Non-pigmented ciliary epithelial cell (primary cell): ENCODE data around the gene PLPP1.
"Not testable (repeated sequence)": the region's sequence is repeated elsewhere in the genome, so short reads cannot be mapped to it uniquely, and the experiment has no call there.

Experiments used
- DNase-seq: peaks from one replicate; pipeline ENCODE4 v3.0.0-alpha.2; 2010; ENCODE audit warnings: low read depth

Gene PLPP1

GRCh38 chr5:55503917-55504316, 30.8 kb downstream of the PLPP1 start:
- not testable (repeated sequence) for DNase-seq

DNA sequence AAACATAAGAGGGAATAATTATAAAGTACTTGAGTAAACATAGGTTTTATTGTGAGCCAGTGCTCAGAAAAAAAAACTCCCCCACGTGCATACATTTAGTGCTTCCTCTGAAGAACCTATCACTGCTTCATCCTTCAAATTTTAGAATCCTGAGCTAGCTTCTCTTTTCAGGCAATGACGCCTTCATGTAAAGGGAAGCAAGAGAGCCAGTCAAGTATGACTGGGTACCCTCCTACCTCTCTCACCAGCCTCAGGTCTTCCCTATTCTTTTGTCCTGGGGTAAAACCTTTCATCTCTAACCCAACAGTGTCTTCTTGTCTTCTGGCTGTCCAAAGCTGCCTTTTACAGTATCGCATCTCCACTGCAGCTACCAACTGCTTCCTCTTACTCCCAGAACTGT, 32.0 kb downstream of the PLPP1 start:
- DNase-seq: no peak

DNA sequence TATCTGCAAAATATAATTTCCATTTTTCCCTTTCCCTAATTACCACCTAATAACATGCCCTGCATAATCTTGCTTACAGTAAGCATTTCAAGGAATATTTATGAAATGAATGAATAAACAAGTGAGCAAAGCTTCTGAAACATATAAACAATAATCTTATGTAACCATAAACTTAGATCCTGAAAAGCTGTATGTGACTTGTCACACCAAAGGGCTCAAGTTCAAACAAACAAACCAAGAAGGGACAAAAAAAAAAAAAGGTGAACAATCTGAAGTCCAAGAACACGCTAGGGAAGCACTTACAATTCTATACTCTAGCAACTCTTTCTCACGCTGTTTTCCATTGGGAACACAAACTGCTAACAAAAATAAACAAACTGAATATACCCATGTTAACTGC, 36.3 kb downstream of the PLPP1 start:
- no peak for DNase-seq

- no peak for DNase-seq
These were observed 37.1 kb downstream of the PLPP1 start for GRCh38 chr5:55497712-55498111.

DNA sequence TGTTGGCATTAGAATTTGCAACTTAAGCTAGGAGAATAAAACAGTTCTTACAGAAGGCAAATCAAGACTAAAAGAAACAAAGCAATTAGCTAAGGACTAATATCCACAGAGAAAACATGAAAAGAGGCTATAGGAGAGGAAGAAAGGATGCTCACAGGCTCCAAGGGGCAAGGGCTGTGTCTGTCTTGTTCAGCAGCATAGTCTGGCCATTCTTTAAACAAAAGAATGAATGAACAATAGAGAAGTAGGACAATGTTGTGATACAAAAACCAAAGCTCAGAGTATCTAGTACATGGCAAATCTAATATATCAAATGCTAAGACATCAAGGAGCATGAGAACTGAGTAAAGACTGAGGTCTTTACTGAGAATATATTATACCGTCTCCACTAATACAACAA, 39.5 kb downstream of the PLPP1 start:
- no peak for DNase-seq

GRCh38 chr5:55492449-55492848, 42.3 kb downstream of the PLPP1 start:
- DNase-seq: no peak

DNA sequence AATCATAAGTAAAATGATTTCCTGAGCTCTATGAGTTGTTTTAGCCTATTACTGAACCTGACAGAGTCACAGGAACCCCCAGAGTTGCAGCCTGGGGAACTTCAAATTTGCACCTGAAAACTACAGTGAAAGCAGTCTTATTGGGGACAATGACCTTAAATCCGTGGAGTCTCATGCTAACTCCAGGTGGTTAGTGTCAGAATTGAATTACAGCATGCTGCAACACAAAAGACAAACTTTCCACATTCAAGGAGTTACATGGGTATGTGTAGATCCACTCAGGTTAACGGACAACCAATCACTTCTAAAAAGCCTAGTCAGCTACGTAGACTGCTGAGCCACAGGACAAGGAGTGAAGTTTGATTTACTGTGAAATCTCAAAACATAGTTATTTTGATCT, 49.7 kb downstream of the PLPP1 start:
- no peak for DNase-seq

- DNase-seq: no peak
These were observed 50.2 kb downstream of the PLPP1 start for GRCh38 chr5:55484531-55484930.

DNA sequence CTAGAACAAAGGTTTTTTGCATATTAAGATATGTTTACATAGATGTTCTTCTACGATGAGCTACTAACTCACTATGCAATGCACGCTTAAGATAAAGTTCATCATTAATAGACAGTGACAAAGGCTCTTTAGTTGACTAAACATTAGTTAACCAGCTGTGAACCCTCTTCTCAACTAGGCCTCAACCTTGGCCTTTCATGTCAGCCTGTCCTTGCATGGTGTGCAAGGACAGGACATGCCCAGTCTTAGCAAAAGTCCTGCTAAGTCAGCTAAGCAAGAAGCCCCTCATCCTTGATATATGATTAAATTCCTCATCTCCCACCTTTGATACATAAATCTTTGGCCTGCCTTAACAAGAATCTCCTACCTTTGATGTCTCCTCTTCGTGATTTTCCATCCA, 50.9 kb downstream of the PLPP1 start:
- no peak for DNase-seq

DNA sequence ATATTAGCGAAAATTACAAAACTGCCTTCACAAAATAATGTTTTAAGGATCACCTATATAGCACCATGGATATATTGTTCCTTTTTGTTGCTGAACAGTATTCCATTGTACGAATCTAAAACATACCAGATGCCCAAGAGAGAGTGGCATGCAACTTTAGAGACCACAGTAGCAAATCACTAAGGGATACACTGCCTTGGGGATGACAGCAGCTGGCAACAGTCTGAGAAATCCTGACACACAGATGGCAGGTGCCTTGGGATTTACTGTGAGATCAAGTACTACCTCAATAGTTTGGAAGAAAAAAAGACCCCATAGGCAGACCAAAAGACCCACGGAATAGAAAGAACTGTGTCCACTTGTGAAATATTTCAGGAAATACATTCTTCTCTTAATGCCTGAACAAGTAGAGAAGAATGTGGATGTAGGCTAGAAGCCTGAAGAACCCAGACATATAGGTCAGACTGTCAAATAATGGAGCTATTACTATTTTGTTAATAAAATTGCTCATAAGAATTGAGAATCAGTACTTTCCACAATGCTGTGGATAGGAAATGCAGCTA, 53.4 kb downstream of the PLPP1 start:
- no peak for DNase-seq

DNA sequence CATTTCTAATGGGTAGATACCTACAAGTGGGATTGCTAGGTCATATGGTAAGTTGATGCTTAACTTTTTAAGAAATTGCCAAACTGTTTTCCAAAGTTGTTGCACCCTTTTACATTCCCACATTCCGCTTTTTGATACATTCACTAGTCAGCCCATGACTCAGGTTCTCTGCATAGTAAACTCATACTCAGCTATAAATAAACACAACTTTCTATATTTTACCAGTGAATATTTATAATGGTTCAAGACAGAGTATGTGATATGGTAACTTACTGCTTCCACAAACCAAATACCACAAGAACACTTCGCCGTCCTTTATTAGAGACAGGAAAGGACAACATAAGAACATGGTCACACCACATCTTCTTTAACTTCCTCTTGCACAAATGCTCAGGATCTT, 54.0 kb downstream of the PLPP1 start:
- peak; percentile 28 for DNase-seq

GRCh38 chr5:55472642-55473041, 62.1 kb downstream of the PLPP1 start:
- DNase-seq: no peak

- no peak for DNase-seq
These were observed 63.3 kb downstream of the PLPP1 start for GRCh38 chr5:55471468-55471867.

GRCh38 chr5:55470282-55470681, 64.5 kb downstream of the PLPP1 start:
- DNase-seq: no peak

GRCh38 chr5:55469839-55470238, 64.9 kb downstream of the PLPP1 start:
- DNase-seq: no peak

- DNase-seq: no peak
These were observed 66.8 kb downstream of the PLPP1 start for GRCh38 chr5:55467862-55468551.

DNA sequence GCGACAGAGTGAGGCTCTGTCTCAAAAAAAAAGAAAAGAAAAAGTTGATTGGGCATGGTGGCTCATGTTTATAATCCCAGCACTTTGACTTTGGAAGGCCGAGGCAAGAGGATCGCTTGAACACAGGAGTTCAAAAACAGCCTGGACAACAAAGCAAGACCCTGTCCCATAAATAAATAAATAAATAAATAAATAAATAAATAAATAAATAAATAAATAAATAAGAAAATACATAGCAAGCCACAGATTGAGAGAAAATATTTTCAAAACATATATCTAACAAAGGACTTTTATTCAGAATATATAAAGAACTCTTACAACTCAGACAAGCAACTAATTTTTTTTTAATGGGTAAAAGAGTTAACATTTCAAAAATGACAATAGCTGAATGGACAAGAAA, 71.2 kb downstream of the PLPP1 start:
- no peak for DNase-seq

- DNase-seq: no peak
These were observed 75.2 kb downstream of the PLPP1 start for GRCh38 chr5:55459572-55459971.

GRCh38 chr5:55456216-55456895, 78.4 kb downstream of the PLPP1 start:
- no peak for DNase-seq

GRCh38 chr5:55454282-55454681, 80.5 kb downstream of the PLPP1 start:
- no peak for DNase-seq

GRCh38 chr5:55453211-55453610, 81.6 kb downstream of the PLPP1 start:
- no peak for DNase-seq

GRCh38 chr5:55451976-55452375, 82.8 kb downstream of the PLPP1 start:
- no peak for DNase-seq

DNA sequence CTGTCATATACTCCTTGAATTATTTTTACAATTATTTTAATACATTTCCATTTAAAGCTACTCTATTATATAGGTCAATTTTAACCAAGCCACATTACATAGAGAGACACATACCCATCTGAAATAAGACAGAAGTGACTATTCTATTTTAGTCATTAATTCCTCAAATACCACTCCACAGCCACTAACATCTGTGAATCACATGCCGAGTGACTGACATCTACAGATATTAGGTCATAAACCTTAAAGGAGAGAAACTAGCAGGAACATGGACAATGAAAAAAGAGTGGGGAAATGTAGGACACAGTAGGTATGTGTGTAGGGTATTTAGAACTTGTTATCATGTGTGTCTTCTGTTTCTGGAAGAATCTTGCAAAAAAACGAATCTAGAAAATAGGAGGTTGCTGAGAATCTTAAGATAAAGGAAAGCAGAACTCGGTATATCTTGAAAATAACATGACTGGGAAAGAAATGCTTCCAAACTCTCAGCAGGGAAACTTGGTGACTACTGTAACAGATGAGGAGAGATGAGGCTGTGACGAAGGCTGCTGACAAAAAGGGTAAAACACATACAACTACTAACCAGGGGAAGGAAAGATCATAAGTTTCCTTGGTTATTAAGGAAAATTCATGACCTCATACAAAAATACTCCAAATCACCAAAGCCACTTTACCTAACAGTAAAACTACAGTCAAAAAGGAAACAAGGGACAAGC, 84.6 kb downstream of the PLPP1 start:
- DNase-seq: peak; percentile 20
